Epidermal melanocyte (primary cell): ENCODE results near the gene OTOR.
A peak's percentile ranks its signal among the peaks of the same experiment; 100 is the strongest.

Experiments
- DNase-seq: peaks from one replicate; pipeline ENCODE4 v3.0.0; 2011; ENCODE audit warnings: low spot score; ENCODE audit not compliant: insufficient read length

The OTOR gene

DNA sequence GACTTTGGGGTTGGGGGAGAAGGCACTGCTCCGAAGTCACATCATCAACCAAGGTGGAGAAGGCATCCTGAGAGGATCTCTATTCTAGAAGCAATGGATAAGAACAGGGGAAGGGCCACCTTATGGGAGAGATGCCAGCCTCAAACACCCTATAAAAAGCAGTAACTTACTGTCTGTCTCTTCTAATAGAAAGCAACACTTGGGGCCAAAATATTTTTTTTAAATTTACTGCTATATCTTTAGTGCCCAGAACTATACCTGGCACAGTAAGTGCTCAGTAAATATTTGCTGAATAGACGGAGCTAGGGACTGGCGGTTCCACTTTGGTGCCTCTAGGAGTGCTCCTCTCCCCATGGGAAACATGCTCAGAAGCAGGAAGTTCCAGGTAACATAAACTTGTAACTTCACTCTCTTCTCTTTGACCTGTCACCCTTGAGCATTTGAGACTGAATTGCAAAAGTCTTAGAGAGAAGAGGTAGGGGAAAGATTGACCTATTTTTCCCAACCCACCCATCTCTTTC lies 807 bp upstream of the OTOR start:
- DNase-seq = no peak

DNA sequence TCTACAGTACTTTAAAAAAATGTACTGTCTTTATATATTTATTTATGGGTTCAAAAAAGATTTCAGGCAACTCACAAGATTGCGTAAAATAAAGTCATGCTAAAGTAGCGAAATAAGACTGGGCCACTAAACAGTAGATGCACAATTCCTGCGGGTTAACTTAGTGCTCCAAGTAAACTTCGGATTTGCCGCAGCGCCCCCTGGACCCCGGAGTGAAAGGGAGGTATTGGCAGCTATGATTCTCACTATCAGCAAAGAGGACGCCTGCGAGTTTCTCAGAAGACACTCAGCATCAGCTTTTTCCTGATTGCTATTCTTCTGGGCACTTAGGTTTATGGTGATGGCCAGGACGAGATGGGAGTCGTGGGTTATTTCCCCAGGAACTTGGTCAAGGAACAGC lies 1.4 kb downstream of the OTOR start:
- no peak for DNase-seq

- no peak for DNase-seq
Observed at GRCh38 chr20:16752082-16752481, 3.9 kb downstream of the OTOR start.

DNA sequence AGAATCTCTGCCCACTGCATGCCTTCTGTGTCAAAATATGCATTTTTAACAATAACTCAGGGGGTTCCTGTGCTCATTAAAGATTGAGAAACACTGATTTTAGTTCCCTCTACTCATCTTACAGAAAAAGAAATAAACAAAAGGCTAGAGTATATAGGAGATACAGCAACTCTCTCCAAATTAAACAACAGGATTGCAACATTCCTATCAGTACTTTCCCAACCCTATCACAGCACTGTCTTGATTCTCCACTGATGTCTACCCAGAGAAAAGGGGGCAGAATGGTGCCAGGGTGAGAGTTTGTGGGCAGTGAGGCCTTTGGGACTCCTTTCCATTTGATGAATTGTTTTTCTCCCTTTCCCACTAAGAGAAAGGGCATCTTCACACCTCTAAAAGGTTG lies 4.7 kb downstream of the OTOR start:
- no peak for DNase-seq

GRCh38 chr20:16758454-16759180 lies 10.5 kb downstream of the OTOR start:
- DNase-seq = no peak

DNA sequence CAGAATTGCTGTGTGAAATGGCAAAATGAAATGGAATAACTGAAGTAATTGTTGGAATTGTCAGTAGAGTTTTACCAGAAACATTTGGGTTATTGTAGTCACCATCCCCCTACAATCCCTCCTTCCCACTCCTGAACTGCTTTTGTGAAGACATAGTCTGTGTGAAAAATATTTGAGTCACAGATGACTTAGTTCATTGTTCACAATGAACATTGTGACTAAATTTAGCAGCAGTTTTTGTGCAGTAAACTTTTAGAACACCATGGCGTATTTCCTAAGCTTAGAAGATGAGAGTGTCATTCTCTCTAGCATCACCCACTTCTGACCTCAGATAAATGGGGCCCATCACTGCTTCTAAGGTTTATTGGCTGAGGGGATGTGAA lies 11.0 kb downstream of the OTOR start:
- DNase-seq = no peak

GRCh38 chr20:16760431-16761304 lies 12.5 kb downstream of the OTOR start:
- DNase-seq = no peak

GRCh38 chr20:16761305-16761829 lies 13.2 kb downstream of the OTOR start:
- peak; percentile 76 for DNase-seq

DNA sequence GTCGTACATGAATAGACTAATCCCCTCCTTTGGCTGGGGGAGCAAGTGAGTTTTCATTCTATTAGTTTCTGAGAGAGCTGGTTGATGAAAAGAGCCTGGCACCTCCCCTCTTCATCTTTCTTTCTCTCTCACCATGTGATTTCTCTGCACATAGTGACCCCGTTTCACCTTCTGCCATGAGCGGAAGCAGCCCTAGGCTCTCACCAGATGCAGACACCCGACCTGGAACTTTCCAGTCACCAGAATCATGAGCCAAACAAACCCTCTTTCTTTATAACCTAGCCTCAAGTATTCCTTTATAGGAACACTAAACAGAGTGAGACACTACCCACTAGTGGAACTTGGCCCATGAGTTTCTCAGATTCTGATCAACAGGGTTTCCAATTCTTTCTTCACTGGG lies 16.4 kb downstream of the OTOR start:
- no peak for DNase-seq

GRCh38 chr20:16771213-16771612 lies 23.1 kb downstream of the OTOR start:
- DNase-seq = no peak

DNA sequence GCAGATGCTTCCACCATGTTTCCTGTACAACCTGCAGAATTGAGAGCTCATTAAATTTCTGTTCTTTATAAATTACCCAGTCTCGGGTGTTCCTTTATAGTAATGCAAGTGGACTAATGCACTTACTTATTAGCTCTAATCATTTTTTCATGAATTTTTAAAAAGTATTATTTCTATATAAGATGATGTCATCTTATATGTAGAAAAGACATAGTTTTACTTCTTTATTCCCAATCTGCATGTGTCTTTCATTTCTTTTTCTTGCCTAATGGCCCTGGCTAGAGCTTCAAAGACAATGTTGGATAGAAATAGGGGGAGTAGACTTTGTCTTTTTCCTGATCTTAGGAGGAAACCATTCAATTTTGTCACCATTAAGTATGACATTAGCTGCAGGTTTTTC lies 27.8 kb downstream of the OTOR start:
- no peak for DNase-seq

GRCh38 chr20:16777126-16777525 lies 29.0 kb downstream of the OTOR start:
- no peak for DNase-seq

DNA sequence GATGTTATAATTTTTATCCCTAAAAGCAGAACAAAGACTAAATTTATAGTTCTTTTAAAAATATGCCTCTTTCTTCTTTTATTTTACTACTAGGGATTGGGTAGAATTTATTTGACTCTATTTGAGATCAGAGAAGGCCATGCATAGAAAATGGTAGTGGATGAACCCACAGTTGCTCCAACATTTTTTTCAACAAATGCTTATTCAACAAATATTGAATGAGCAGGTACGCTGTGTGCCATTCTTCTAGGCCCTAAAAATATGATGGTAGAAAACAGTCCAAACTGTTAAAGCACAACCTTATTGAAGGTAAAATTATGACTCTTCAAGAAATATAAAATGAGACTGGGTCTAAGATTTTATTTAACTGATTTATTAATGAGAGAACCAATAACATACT lies 30.0 kb downstream of the OTOR start:
- no peak for DNase-seq

DNA sequence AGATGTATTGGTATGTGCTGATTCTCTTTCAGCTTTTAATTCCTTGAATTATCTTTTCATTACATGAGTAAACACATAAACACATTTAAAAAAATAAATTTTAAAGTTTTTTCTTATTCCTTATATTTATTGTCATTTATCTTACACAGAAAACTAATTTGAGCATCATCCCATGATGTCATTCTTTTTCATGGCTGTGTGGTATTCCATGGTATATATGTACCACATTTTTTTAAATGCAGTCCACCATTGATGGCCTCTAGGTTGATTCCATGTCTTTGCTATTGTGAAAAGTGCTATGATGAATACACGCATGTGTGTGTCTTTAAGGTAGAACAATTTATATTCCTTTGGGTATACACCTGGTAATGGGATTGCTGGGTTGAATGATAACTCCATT lies 33.3 kb downstream of the OTOR start:
- no peak for DNase-seq

DNA sequence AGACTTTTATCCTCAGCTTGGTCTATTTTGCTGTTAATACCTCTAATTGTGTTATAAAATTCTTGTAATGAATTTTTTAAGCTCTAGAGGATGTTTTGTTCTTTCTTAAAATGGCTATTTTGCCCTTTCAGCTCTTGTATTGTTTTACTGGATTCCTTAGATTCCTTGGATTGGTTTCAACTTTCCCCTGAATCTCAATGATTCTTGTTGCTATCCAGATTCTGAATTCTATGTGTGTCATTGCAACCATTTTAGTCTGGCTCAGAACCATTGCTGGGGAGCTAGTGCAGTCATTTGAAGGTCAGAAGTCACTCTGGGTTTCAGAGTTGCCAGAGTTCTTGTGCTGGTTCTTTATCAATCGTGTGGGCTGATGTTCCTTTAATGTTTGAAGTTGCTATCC lies 37.1 kb downstream of the OTOR start:
- no peak for DNase-seq
